NOMO-1 (cell line): ENCODE data around the gene GPR155.

ENCODE experiments used
- DNase-seq, 2 experiments: peaks; one replicate each; lab custom pipeline; 2025; ENCODE audit not compliant: unreplicated experiment in 2 of 2; lab: John Stamatoyannopoulos, UW

The GPR155 gene

DNA sequence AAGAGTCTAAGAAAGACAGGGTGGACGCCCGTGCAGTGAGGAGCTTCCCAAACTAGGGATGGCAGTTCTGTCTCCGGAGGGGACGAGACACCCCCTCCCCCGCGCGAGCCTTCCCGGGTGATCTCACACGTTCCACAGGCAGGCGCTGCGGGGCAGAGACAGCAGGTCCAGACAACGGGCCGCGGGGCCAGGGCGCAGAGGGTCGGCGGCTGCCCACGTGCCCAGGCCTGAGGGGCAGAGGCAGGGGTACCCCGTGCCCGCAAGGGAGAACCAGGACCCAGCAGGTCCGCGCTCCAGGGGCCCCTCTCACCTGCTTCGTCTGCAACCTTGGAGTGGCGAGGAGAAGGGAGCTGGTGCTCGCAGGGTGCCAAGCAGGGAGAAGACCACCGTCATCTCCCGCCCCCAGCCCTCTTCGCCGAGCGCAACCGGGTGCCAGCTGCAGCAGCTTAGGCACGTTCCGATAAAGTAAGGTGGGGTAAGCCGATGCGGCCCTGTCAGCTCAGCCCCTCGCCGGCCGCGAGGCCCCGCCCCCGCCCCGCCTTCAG lies at the start of gene GPR155:
Gene GPR155 (minus strand): TSS at position 467 of the 545 bp plus-strand sequence. CDS start 5,073 bp downstream, outside the sequence.
- peak; percentile 14 to 45 for DNase-seq

DNA sequence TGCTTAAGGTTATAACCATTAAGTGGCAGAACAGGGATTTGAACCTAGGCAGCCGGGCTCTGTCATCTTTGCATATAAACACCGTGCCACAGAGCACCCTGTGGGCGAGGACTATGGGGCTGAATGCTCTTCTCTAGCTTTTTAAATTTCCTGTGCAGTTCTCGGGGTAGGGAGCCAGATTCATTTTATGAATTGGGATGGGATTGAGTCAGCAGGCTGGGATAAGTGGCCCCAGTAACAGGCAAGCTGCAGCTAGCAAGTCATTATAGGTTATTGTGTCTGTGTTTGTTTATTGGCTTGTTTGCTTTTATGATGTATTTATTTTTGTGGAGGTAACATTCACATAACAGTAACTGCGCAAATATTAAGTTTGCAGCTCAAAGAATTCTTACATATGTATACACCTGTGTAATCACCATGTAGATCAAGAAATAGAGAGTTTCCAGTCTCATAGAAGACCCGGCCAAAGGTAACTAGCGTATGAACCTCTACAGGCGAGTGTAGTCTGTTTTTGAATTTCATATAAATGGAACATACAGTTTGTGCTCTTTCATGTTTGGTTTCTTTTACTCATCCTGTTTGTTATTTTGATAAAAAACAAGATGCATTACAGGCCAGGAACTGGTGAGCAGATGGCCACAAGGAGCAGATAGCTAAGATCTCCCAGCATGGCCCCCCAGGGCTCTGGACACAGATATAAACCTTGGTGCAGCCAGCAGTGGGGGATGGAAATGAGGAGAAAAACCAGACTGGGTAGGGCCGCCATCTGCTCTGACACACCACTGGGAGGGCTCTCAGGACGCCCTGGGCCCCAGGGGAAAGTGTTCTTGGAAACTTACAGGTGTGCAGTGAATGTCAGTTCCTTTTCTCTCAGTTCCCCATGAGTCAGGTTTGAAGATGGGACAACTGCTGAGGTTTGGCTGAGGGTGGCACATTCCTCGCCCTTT lies 49.2 kb upstream of the GPR155 start:
- DNase-seq: no peak

DNA sequence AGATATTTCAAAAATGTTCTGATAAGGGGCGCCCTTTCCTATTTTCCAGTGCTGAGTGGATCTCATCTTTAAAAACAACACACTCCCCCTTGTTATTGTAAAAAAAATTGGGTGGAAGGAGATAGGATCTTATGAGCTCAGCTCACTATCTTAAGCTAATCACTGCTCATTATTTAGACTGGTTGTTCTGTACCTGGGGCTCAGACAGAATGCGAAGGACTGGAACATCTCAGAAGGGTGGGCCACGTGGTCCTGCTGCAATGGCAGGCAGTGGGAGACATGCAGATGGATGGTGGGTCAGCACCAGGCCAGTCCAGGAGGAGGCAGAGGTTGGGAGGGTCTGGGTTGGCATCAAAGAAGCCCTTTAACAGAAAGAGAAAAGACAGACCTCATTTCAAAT lies 48.3 kb upstream of the GPR155 start:
- no peak for DNase-seq

- DNase-seq: no peak
Measured at GRCh38 chr2:174529916-174530315, 43.1 kb upstream of the GPR155 start.

DNA sequence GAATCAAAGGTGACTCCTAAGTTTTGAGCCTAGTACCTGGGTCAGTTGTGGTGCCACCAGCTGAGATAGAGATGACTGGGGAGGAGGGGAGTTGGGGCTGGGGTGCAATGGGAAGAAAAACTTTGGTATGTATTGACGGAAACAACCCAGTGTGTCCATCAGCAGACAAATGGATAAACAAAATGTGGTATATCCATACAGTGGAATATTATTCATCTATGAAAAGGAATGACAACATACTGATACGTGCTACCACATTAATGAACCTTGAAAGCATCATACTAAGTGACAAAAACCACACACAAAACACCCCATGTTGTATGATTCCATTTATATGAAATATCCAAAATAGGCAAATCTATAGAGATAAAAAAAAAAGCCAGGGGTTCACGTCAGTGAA lies 41.1 kb upstream of the GPR155 start:
- DNase-seq: no peak

DNA sequence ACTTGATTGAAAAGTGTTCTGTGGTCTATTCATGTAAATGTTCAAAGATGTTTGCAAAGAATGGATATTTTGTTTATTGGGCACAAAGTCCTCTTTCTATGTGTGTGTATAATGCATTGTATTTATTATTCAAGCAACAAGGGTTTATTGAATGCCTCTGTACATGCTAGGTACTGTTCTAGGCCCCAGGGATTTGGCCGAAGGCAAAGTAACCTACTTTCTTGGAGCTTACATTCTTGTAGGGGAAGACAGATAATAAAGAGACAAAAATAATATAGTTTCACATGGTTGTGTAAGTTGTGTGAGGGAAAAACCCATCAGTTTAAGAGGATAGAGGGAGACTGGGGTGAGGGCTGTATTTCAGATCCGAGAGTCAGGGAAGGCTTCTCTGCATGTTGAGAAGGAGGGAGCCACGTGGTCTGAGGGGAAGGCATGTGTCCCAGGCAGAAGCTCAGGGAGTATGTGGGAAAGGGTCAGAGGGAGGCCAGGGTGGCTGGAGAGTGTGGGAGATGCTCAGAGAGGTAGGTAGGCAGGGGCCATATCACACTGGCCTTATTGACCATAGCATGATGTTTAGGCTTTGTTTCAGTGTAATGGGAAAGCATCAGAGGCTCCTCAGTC lies 40.4 kb upstream of the GPR155 start:
- no peak for DNase-seq

DNA sequence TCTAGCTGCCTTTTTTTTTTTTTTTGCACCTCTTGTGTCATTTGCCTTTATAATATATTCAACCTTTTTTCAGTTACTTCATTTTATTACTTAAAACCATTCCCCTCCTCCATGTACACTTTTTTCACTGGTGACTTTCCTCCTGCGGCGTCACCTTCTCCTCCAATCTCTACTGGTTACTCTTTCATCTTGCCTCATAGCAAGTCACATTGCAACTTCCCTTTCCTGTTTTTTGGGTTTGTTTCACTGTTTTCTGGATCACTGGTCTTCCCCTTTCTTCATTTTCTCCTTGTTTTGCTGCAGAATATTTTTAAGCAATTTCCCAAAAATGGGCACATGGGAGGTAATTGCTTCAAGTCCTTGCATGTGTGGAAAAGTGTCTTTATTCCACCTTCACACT lies 37.7 kb upstream of the GPR155 start:
- DNase-seq: peak; percentile 45 to 77

DNA sequence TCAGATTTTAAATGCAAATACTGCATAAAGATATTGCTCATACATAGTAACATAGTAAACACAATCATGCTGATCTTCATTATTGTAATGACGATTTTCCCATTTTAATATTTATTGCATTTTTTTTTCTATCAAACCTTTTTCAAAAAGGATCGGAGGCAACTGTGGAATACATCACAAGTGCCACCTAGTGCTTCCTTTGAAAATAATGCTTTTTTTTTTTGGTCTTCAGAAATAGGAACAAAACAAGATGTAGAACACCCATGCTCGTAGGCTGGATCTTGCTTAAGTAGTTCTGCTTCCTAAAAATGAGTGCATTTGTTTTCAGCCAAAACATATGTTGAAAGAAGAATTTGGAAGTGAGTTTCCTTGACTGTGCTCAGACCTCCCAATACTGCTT lies 35.7 kb upstream of the GPR155 start:
- peak; percentile 41 to 82 for DNase-seq

- DNase-seq: no peak
Measured at GRCh38 chr2:174518395-174518794, 31.6 kb upstream of the GPR155 start.

GRCh38 chr2:174516501-174517378 lies 29.9 kb upstream of the GPR155 start:
- peak in 1 of 2 experiments; percentile 46 for DNase-seq

- DNase-seq: no peak
Measured at GRCh38 chr2:174512345-174512744, 25.5 kb upstream of the GPR155 start.

GRCh38 chr2:174511580-174512260 lies 24.9 kb upstream of the GPR155 start:
- no peak for DNase-seq

DNA sequence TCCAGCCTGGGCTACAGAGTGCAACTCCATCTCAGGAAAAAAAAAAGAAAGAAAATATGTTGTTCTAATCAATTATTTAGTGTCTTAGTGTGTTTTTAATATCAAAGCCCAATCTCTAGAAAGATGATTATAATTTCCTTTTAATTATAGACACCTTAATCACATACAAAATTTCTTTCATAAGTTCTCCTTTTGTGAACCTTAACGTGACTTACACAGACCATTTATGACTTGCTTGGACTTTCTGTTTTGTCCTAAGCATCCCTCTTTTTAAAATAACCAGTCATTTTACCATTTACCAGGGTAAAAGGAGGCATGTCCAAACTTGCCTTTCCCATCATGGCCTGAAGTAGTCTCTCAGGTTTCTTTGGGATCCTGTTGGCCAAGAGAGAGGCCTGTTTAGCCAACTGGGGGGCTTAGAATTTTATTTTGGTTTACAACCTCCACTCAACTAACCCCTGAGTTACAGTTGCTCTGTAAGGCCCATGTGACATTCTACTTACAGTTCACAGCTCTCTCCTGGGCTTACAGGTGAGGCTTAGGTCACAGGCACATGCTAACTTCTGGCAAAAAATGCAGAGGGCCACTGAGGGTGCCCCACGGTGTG lies 23.9 kb upstream of the GPR155 start:
- DNase-seq: no peak

DNA sequence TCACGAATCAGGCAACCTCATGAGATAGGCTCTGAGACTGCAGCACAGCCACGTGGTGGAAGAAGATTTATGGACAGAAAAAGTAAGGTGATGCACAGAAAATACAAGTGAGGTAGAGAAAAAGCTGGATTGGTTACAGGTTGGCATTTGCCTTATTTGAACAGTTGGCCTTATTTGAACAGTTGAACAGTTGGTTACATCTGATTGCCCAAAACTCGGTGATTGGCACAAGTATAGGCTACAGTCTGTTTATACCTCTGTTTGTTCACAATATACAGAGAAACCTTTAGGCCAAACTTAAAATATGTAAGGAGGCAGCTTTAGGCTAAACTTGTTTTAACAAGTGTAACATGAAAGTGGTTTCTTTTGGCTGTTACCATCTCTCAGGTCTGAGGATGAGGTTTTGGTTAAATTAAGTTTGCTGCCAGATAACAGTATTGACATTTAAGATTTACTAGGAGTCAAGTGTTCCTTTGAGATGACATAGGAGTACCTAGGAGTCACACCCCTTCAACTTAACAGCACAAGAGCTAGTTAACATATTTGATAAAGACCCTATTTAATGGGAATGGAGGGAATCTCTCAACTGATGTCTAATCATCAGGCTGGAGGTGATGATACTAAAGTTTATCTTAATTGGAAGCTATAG lies 16.5 kb upstream of the GPR155 start:
- no peak for DNase-seq

DNA sequence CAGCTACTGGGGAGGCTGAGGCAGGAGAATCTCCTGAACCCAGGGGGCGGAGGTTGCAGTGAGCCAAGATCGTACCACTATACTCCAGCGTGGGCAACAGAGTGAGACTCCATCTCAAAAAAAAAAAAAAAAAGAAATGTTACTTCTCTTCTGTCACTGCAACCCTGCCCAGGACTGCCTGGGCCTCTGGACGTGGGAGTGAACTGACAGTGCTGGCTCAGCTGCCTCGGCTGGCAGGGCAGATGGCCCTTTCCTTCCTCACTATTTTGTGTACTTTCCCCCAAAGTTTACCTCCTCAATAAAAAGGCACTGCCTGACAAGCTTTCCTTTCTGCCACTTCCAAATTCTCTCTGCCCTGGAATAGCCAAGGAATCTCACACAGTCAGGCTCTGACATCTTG lies 12.5 kb upstream of the GPR155 start:
- DNase-seq: no peak

DNA sequence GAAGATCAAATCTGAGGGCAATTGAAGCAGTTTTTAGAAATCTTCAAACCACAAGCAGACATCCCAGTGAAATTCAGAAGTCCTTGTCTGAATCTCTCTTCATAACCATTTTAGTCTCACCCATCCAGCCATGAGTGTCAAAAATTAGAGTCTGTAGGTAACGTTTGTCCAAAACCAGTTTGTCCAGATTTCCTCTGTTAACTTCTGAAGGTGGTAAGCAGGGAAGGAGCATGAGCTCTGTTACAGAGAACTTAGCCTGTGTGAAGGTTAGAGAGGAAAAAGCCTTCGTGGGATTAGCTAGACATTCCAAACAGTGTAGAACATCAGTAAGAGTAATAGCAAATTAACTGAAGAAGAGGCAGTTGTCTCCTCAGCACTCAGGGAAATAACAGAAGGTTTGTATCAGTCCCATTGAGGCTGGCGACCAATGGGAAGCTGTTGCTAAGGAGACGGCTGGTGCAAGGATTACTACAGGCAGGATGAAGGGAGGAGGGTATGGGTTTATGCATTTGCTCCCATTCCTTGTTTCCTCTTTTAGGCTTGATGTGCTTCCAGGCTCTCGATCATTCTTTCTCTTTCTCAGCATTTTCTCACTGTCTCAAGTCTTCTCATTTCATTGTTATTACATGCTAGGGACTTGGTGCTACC lies 8.7 kb upstream of the GPR155 start:
- DNase-seq: no peak

DNA sequence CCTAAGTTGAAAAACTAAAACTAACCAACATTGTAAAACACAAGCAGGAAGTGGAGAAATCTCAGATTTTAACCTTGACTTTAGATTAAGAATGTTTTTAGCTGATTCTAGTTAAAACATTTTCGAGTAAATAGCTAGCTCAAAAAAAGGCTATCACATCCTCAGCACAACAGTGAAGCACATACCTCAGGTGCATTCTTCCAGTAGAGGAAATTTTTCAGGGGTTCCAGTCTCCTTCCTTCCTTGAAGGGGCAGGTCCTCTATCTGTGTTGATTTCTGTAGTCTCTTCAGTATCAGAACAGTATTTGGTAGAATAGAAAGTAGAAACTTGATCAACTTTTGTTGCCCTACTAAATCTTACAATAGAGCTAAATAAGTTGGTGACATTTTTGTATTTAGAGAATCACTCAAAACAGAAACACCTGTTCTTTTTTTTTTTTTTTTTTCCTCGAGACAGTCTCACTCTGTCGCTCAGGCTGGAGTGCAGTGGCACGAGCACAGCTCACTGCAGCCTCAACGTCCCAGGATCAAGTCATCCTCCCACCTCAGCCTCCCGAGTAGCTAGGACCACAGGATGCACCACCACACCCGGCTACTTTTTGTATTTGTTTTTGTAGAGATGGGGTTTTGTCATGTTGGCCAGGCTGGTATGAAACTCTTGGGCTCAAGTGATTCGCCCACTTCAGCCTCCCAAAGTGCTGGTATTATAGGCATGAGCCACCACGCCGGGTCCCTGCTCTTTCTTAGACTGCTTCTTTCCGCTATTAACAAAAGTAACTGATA lies 6.9 kb upstream of the GPR155 start:
- peak in 1 of 2 experiments; percentile 16 for DNase-seq

DNA sequence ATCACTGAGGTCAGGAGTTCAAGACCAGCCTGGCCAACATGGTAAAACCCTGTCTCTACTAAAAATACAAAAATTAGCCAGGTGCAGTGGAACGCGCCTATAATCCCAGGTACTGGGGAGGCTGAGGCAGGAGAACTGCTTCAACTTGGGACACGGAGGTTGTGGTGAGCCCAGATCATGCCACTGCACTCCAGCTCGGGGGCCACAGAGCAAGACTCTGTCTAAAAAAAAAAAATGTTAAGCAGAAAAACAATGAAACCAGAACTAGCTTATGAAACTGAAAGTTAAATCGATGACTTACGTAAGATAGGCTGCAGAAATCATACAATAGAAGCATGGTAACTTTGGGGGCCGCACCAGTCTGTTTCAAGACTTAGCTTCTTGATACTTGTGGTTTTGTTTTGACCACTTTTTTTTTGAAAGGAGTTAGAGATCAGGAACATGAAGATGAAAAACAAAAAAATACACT lies 6.2 kb upstream of the GPR155 start:
- DNase-seq: peak; percentile 78 to 88
